Measurements from ENCODE around the gene ELOA.

DNA sequence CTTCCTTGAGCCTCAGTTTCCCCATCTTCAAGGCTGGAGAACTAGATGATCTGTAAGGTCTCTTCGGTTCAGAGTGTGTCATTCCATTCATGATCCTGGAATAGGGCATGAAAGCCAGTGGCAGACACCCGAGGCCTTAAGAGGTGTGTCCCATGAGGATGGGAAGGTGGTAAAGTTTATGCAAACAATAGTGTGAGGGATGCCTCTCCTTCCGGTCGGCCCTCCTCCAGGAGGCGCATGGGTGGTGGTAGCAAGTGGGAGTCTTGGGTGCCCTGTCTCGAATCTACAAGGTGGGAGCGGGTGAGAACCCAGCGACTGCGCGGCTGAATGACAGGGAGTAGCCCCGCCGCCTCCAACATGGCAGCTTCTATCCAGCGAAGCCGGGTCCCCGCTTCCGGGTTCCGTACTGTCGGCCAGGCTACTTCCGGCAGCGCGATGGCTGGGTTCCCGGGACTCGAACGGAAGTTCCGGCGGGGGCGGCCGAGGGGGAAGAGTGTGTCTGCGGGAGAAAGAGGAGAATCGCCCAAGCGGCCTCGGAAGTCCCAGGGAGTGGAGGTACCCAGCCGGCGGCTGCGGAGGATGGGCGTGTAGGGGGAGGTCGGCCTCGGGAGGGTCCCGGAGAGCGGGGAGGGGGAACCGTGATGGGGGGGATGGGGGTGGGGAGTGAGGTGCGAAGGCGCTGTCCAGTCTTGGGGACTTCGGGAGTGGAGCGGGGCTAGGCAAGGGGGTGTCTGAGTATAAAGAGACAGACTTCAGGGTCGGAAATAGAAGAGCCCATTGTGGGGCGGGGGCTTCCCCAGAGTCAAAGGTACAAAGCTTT, 47.6 kb downstream of the ELOA start, which contains the start of gene LYPLA2:
- TF ChIP-seq, protein P1, sequence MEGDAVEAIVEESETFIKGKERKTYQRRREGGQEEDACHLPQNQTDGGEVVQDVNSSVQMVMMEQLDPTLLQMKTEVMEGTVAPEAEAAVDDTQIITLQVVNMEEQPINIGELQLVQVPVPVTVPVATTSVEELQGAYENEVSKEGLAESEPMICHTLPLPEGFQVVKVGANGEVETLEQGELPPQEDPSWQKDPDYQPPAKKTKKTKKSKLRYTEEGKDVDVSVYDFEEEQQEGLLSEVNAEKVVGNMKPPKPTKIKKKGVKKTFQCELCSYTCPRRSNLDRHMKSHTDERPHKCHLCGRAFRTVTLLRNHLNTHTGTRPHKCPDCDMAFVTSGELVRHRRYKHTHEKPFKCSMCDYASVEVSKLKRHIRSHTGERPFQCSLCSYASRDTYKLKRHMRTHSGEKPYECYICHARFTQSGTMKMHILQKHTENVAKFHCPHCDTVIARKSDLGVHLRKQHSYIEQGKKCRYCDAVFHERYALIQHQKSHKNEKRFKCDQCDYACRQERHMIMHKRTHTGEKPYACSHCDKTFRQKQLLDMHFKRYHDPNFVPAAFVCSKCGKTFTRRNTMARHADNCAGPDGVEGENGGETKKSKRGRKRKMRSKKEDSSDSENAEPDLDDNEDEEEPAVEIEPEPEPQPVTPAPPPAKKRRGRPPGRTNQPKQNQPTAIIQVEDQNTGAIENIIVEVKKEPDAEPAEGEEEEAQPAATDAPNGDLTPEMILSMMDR (IDR thresholded peaks at IDR 0.05) = peak in 2 of 6 experiments; percentile 4 to 26
- TF ChIP-seq POLR2A (IDR thresholded peaks at IDR 0.05) = peak in 3 of 4 donors; percentile 15 to 30 (median 26)
